Measurements from ENCODE around the gene PDE6A.
A peak's percentile ranks its signal among the peaks of the same experiment; 100 is the strongest.
"Not testable (repeated sequence)": the region's sequence is repeated elsewhere in the genome, so short reads cannot be mapped to it uniquely, and the experiment has no call there.

PDE6A gene

DNA sequence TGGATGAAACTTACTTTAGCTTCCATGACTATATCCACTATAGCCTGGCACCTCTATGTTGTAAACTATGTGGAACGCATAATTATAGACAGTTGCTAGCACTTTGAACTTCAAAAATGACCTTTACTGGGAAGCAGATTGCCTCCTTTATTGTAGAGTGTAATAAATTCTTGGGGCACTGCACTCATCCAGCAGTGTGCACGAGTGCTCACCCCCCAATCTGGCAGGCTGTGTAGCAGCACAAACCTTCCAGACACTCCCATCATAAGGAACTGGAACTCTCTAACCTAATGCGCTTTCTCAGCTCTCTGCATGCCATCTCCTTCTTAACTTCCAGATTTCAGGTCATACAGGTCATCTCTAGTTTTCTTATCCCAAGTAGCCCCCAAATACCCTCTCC lies 1.5 kb upstream of the PDE6A start:
- Histone ChIP-seq H3K4me3 (replicated peaks; ENCODE audit: insufficient read depth, low read length) (no peak overlapping the region), H3K27ac (replicated peaks) (no peak overlapping the region), H3K27me3 (ENCODE audit: insufficient read depth, poor library complexity, severe bottlenecking) (no peaks in the 10 kb centered on the region)
- no peak for DNase-seq (ENCODE audit: low read depth in 1 of 2, low spot score in 1 of 2)
- TF ChIP-seq POLR2AphosphoS5 (IDR thresholded peaks at IDR 0.05; ENCODE audit: low read depth) = no peak
- TF ChIP-seq, protein P1, sequence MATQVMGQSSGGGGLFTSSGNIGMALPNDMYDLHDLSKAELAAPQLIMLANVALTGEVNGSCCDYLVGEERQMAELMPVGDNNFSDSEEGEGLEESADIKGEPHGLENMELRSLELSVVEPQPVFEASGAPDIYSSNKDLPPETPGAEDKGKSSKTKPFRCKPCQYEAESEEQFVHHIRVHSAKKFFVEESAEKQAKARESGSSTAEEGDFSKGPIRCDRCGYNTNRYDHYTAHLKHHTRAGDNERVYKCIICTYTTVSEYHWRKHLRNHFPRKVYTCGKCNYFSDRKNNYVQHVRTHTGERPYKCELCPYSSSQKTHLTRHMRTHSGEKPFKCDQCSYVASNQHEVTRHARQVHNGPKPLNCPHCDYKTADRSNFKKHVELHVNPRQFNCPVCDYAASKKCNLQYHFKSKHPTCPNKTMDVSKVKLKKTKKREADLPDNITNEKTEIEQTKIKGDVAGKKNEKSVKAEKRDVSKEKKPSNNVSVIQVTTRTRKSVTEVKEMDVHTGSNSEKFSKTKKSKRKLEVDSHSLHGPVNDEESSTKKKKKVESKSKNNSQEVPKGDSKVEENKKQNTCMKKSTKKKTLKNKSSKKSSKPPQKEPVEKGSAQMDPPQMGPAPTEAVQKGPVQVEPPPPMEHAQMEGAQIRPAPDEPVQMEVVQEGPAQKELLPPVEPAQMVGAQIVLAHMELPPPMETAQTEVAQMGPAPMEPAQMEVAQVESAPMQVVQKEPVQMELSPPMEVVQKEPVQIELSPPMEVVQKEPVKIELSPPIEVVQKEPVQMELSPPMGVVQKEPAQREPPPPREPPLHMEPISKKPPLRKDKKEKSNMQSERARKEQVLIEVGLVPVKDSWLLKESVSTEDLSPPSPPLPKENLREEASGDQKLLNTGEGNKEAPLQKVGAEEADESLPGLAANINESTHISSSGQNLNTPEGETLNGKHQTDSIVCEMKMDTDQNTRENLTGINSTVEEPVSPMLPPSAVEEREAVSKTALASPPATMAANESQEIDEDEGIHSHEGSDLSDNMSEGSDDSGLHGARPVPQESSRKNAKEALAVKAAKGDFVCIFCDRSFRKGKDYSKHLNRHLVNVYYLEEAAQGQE (IDR thresholded peaks at IDR 0.05; ENCODE audit: insufficient replicate concordance, low read depth) = no peak
- no peak for TF ChIP-seq GABPA (IDR thresholded peaks at IDR 0.05; ENCODE audit: low read depth)
- no peak for TF ChIP-seq CTCF (IDR thresholded peaks at IDR 0.05; ENCODE audit: insufficient read depth, low read length)
- no peak for TF ChIP-seq SPI1 (IDR thresholded peaks at IDR 0.05; ENCODE audit: borderline replicate concordance, low read depth)

GRCh38 chr5:149943177-149943949 lies 1.2 kb downstream of the PDE6A start:
- H3K27ac ChIP-seq (replicated peaks) = peak overlapping the region; percentile 96
- not testable (repeated sequence) for DNase-seq (ENCODE audit: low read depth in 1 of 2, low spot score in 1 of 2); H3K27me3 ChIP-seq (ENCODE audit: insufficient read depth, poor library complexity, severe bottlenecking); H3K4me3 ChIP-seq (replicated peaks; ENCODE audit: insufficient read depth, low read length)

- peak overlapping the region; percentile 96 for H3K27ac ChIP-seq (replicated peaks)
- DNase-seq (ENCODE audit: low read depth in 1 of 2, low spot score in 1 of 2); H3K27me3 ChIP-seq (ENCODE audit: insufficient read depth, poor library complexity, severe bottlenecking); H3K4me3 ChIP-seq (replicated peaks; ENCODE audit: insufficient read depth, low read length): not testable (repeated sequence)
- peak; percentile 69; the same call in 1 of the 2 replicates for TF ChIP-seq SPI1 (IDR thresholded peaks at IDR 0.05; ENCODE audit: borderline replicate concordance, low read depth)
Measured at GRCh38 chr5:149942741-149943169, 1.8 kb downstream of the PDE6A start.

GRCh38 chr5:149942199-149942598 lies 2.4 kb downstream of the PDE6A start:
- no peak for DNase-seq (ENCODE audit: low read depth in 1 of 2, low spot score in 1 of 2)
- Histone ChIP-seq H3K4me3 (replicated peaks; ENCODE audit: insufficient read depth, low read length) (no peak overlapping the region), H3K27ac (replicated peaks) (peak overlapping the region; percentile 96), H3K27me3 (ENCODE audit: insufficient read depth, poor library complexity, severe bottlenecking) (no peaks in the 10 kb centered on the region)
- TF ChIP-seq, protein P1 (IDR thresholded peaks at IDR 0.05; ENCODE audit: insufficient replicate concordance, low read depth) = no peak
- TF ChIP-seq SPI1 (IDR thresholded peaks at IDR 0.05; ENCODE audit: borderline replicate concordance, low read depth) (no peak), CTCF (IDR thresholded peaks at IDR 0.05; ENCODE audit: insufficient read depth, low read length) (no peak), GABPA (IDR thresholded peaks at IDR 0.05; ENCODE audit: low read depth) (no peak), POLR2AphosphoS5 (IDR thresholded peaks at IDR 0.05; ENCODE audit: low read depth) (no peak)

GRCh38 chr5:149941795-149942194 lies 2.8 kb downstream of the PDE6A start:
- no peak for DNase-seq (ENCODE audit: low read depth in 1 of 2, low spot score in 1 of 2)
- H3K27ac ChIP-seq (replicated peaks) = peak overlapping the region; percentile 96
- no peaks in the 10 kb centered on the region for H3K27me3 ChIP-seq (ENCODE audit: insufficient read depth, poor library complexity, severe bottlenecking)
- H3K4me3 ChIP-seq (replicated peaks; ENCODE audit: insufficient read depth, low read length) = no peak overlapping the region
- TF ChIP-seq SPI1 (IDR thresholded peaks at IDR 0.05; ENCODE audit: borderline replicate concordance, low read depth) (no peak), GABPA (IDR thresholded peaks at IDR 0.05; ENCODE audit: low read depth) (no peak), POLR2AphosphoS5 (IDR thresholded peaks at IDR 0.05; ENCODE audit: low read depth) (no peak), CTCF (IDR thresholded peaks at IDR 0.05; ENCODE audit: insufficient read depth, low read length) (no peak)
- TF ChIP-seq, protein P1 (IDR thresholded peaks at IDR 0.05; ENCODE audit: insufficient replicate concordance, low read depth) = no peak

Data from HL-60 (cell line).